Activated CD4-positive, alpha-beta memory T cell treated with anti-CD3 and anti-CD28 coated beads, Interleukin-2, amount 10 ng/mL, durations not matched to agents 7 days and 5 days (primary cell): ENCODE results near the gene SUMF2. TPM values are rescaled to one million over a fixed set of nuclear protein-coding genes. Genes with fewer than 3 reads are reported as not detected.
"Not testable (repeated sequence)": the region's sequence is repeated elsewhere in the genome, so short reads cannot be mapped to it uniquely, and the experiment has no call there.

Experiments
- CTCF ChIA-PET: fragments of 350-600 bp; sonication (Branson Sonifier 250); formaldehyde crosslinking; loops from one replicate; lab custom pipeline; 2021; ENCODE audit warnings: antibody characterized with exemption, inconsistent platforms; lab: Charles Lee
- POLR2A ChIA-PET: fragments of 350-600 bp; sonication (Branson Sonifier 250); formaldehyde crosslinking; loops from one replicate; lab custom pipeline; 2021; ENCODE audit warnings: antibody characterized with exemption; lab: Charles Lee
- DNase-seq: peaks from one replicate; pipeline ENCODE4 v3.0.0-alpha.2; 2020
- H3K27ac Mint-ChIP-seq: one replicate; pipeline ENCODE4 v1.8.0; 2021; ENCODE audit warnings: mild to moderate bottlenecking, mixed read lengths
- H3K27me3 Mint-ChIP-seq: one replicate; pipeline ENCODE4 v1.8.0; 2021; ENCODE audit warnings: mixed read lengths
- H3K36me3 Mint-ChIP-seq: one replicate; pipeline ENCODE4 v1.8.0; 2021; ENCODE audit warnings: low read depth, mixed read lengths
- H3K4me1 Mint-ChIP-seq: one replicate; pipeline ENCODE4 v1.8.0; 2021; ENCODE audit warnings: mixed read lengths
- H3K4me3 Mint-ChIP-seq: one replicate; pipeline ENCODE4 v1.8.0; 2021; ENCODE audit warnings: mild to moderate bottlenecking, mixed read lengths
- H3K9me3 Mint-ChIP-seq: one replicate; pipeline ENCODE4 v1.8.0; 2021; ENCODE audit warnings: mixed read lengths
- total RNA-seq, 2 experiments: library from RNA; stranded (reverse); gene quantifications; one replicate each; pipeline ENCODE4 v1.2.3, GENCODE V29; 2021

Gene SUMF2
- 100 to 1,000 TPM; 118 to 119 TPM for total RNA-seq

- Mint-ChIP-seq H3K27ac (peak within 1 kb of the TSS; percentile 82), H3K36me3 (peaks cover 56% of the 10 kb centered on the region), H3K4me3 (peak within 1 kb of the TSS; percentile 87), H3K9me3 (no peaks in the 10 kb centered on the region), H3K4me1 (peaks cover 43% of the 10 kb centered on the region), H3K27me3 (no peaks in the 10 kb centered on the region)
- CTCF ChIA-PET, result interaction anchor here (0.6 to 2.2 kb wide), 8 partner anchors 10 to 63 kb away, joined by 3 to 33 read pairs (median 6); partner anchors contain the start of genes CCT6A, CHCHD2 and PSPH
- POLR2A ChIA-PET, result interaction anchor here (0.6 to 3.1 kb wide), 16 partner anchors 8 to 1305 kb away, joined by 3 to 40 read pairs (median 4); partner anchors contain the start of genes CCT6A, CHCHD2, NIPSNAP2 and PSPH
- peak; percentile 89 for DNase-seq
Measured at GRCh38 chr7:56063882-56064625, at the start of gene SUMF2. Gene SUMF2 (plus strand): TSS chr7:56064286. CDS start chr7:56064312, 26 bp downstream.

- H3K4me3 Mint-ChIP-seq, POLR2A ChIA-PET, H3K36me3 Mint-ChIP-seq, H3K27me3 Mint-ChIP-seq, H3K9me3 Mint-ChIP-seq, CTCF ChIA-PET, H3K27ac Mint-ChIP-seq, H3K4me1 Mint-ChIP-seq, DNase-seq: not testable (repeated sequence)
Measured at GRCh38 chr7:56017015-56017414, 47.1 kb upstream of the SUMF2 start.

GRCh38 chr7:56019501-56019900, 44.6 kb upstream of the SUMF2 start:
- Mint-ChIP-seq H3K4me1 (no peaks in the 10 kb centered on the region), H3K4me3 (no peak overlapping the region), H3K27me3 (no peaks in the 10 kb centered on the region), H3K27ac (no peak overlapping the region), H3K36me3 (peaks cover 8% of the 10 kb centered on the region), H3K9me3 (no peaks in the 10 kb centered on the region)
- ChIA-PET POLR2A (no interaction called here), CTCF (no interaction called here)
- no peak for DNase-seq

- no peak for DNase-seq
- H3K4me1 Mint-ChIP-seq, result no peaks in the 10 kb centered on the region
- H3K27me3 Mint-ChIP-seq, result no peaks in the 10 kb centered on the region
- peaks cover 18% of the 10 kb centered on the region for H3K36me3 Mint-ChIP-seq
- POLR2A ChIA-PET, result no interaction called here
- CTCF ChIA-PET, result no interaction called here
- H3K27ac Mint-ChIP-seq, result no peak overlapping the region
- H3K9me3 Mint-ChIP-seq, result no peaks in the 10 kb centered on the region
- H3K4me3 Mint-ChIP-seq, result no peak overlapping the region
Measured at GRCh38 chr7:56023500-56023899, 40.6 kb upstream of the SUMF2 start.

- CTCF ChIA-PET, result interaction anchor here (0.7 kb wide), 1 partner anchor 18 kb away, joined by 3 read pairs; no protein-coding TSS in a partner anchor
- H3K27ac Mint-ChIP-seq, result no peak overlapping the region
- H3K9me3 Mint-ChIP-seq, result no peaks in the 10 kb centered on the region
Measured at GRCh38 chr7:56026538-56026937, 37.5 kb upstream of the SUMF2 start.

GRCh38 chr7:56028942-56029630, 35.0 kb upstream of the SUMF2 start:
- no peak for DNase-seq
- Mint-ChIP-seq H3K4me1 (peaks cover 15% of the 10 kb centered on the region), H3K36me3 (peaks cover 17% of the 10 kb centered on the region), H3K9me3 (no peaks in the 10 kb centered on the region), H3K27ac (no peak overlapping the region), H3K27me3 (no peaks in the 10 kb centered on the region), H3K4me3 (no peak overlapping the region)
- ChIA-PET CTCF (interaction anchor here (1.2 kb wide), 1 partner anchor 45 kb away, joined by 3 read pairs; no protein-coding TSS in a partner anchor), POLR2A (interaction anchor here (0.6 kb wide), 1 partner anchor 60 kb away, joined by 3 read pairs; no protein-coding TSS in a partner anchor)

More at GRCh38 chr7:56026538-56026937, 37.5 kb upstream of the SUMF2 start:
- Mint-ChIP-seq H3K4me3 (no peak overlapping the region), H3K27me3 (no peaks in the 10 kb centered on the region), H3K36me3 (peaks cover 18% of the 10 kb centered on the region), H3K4me1 (peaks cover 3% of the 10 kb centered on the region)
- POLR2A ChIA-PET, result no interaction called here
- DNase-seq, result no peak

- ChIA-PET CTCF (no interaction called here), POLR2A (no interaction called here)
- Mint-ChIP-seq H3K27ac (no peak overlapping the region), H3K4me3 (no peak overlapping the region), H3K36me3 (peaks cover 14% of the 10 kb centered on the region), H3K4me1 (peaks cover 16% of the 10 kb centered on the region), H3K27me3 (no peaks in the 10 kb centered on the region), H3K9me3 (no peaks in the 10 kb centered on the region)
- DNase-seq, result no peak
Measured at GRCh38 chr7:56030340-56030739, 33.7 kb upstream of the SUMF2 start.

- H3K9me3 Mint-ChIP-seq, H3K27ac Mint-ChIP-seq, CTCF ChIA-PET, H3K4me3 Mint-ChIP-seq, H3K36me3 Mint-ChIP-seq, H3K27me3 Mint-ChIP-seq, POLR2A ChIA-PET, DNase-seq: not testable (repeated sequence)
- peaks cover 16% of the 10 kb centered on the region for H3K4me1 Mint-ChIP-seq
Measured at GRCh38 chr7:56031556-56031955, 32.5 kb upstream of the SUMF2 start.

- H3K27me3 Mint-ChIP-seq, H3K36me3 Mint-ChIP-seq, H3K27ac Mint-ChIP-seq, DNase-seq, H3K9me3 Mint-ChIP-seq, POLR2A ChIA-PET: not testable (repeated sequence)
- CTCF ChIA-PET, result interaction anchor here (0.7 kb wide), 1 partner anchor 73 kb away, joined by 3 read pairs; the partner anchor contains the start of gene CHCHD2
- H3K4me1 Mint-ChIP-seq, result peaks cover 16% of the 10 kb centered on the region
- H3K4me3 Mint-ChIP-seq, result peak overlapping the region; percentile 1
Measured at GRCh38 chr7:56032578-56032977, 31.5 kb upstream of the SUMF2 start.

GRCh38 chr7:56033671-56034432, 30.2 kb upstream of the SUMF2 start:
- Mint-ChIP-seq H3K4me3 (peak overlapping the region; percentile 82), H3K27me3 (no peaks in the 10 kb centered on the region)

GRCh38 chr7:56040730-56041129, 23.4 kb upstream of the SUMF2 start:
- H3K27me3 Mint-ChIP-seq, result no peaks in the 10 kb centered on the region
- H3K36me3 Mint-ChIP-seq, result peaks cover 6% of the 10 kb centered on the region
- POLR2A ChIA-PET, result no interaction called here
- no peak overlapping the region for H3K4me3 Mint-ChIP-seq
- H3K4me1 Mint-ChIP-seq, result no peaks in the 10 kb centered on the region
- CTCF ChIA-PET, result interaction anchor here (0.7 kb wide), 1 partner anchor 11 kb away, joined by 3 read pairs; the partner anchor contains the start of genes CCT6A and PSPH
- DNase-seq, result no peak
- no peaks in the 10 kb centered on the region for H3K9me3 Mint-ChIP-seq
- no peak overlapping the region for H3K27ac Mint-ChIP-seq

More at GRCh38 chr7:56033671-56034432, 30.2 kb upstream of the SUMF2 start:
- H3K4me1 Mint-ChIP-seq, result peaks cover 16% of the 10 kb centered on the region
- ChIA-PET POLR2A (interaction anchor here (0.7 to 1.8 kb wide), 3 partner anchors 17 to 31 kb away, joined by 3 to 11 read pairs (median 7); partner anchors contain the start of genes CCT6A and PSPH), CTCF (interaction anchor here (1.2 to 1.7 kb wide), 5 partner anchors 13 to 392 kb away, joined by 3 to 7 read pairs (median 4); partner anchors contain the start of genes CCT6A and PSPH)
- peak; percentile 73 for DNase-seq
- peak overlapping the region; percentile 53 for H3K27ac Mint-ChIP-seq
- peaks cover 3% of the 10 kb centered on the region for H3K36me3 Mint-ChIP-seq
- no peaks in the 10 kb centered on the region for H3K9me3 Mint-ChIP-seq

- CTCF ChIA-PET, H3K27ac Mint-ChIP-seq, POLR2A ChIA-PET, H3K9me3 Mint-ChIP-seq, DNase-seq, H3K27me3 Mint-ChIP-seq, H3K36me3 Mint-ChIP-seq, H3K4me3 Mint-ChIP-seq: not testable (repeated sequence)
- peaks cover 13% of the 10 kb centered on the region for H3K4me1 Mint-ChIP-seq
Measured at GRCh38 chr7:56045758-56046157, 18.3 kb upstream of the SUMF2 start.
